GM12891 (cell line): ENCODE data around the gene AXIN1.

Source experiments
- DNase-seq: peaks from one replicate; pipeline ENCODE4 v3.0.0; 2011; ENCODE audit warnings: low spot score; ENCODE audit not compliant: insufficient read length
- FAIRE-seq: peaks from 2 replicates; lab custom pipeline; 2011; peaks lifted over from hg19 to GRCh38; lab: Jason Lieb, UNC
- PAX5 ChIP-seq: IDR thresholded peaks from 2 replicates; pipeline ENCODE4 v1.6.1; 2011; ENCODE audit warnings: low read length, moderate library complexity, mild to moderate bottlenecking; ENCODE audit not compliant: insufficient read depth, severe bottlenecking
- POLR2A ChIP-seq: IDR thresholded peaks from 2 replicates; pipeline ENCODE4 v1.6.1; 2011; ENCODE audit warnings: low read depth, low read length, control low read depth
- POLR2AphosphoS5 ChIP-seq: IDR thresholded peaks from 2 replicates; pipeline ENCODE4 v1.6.1; 2011; ENCODE audit warnings: low read depth, low read length, control low read depth
- POU2F2 ChIP-seq: IDR thresholded peaks from 2 replicates; pipeline ENCODE4 v1.6.1; 2011; ENCODE audit warnings: low read depth, mild to moderate bottlenecking, control low read depth, low read length, moderate library complexity
- SPI1 ChIP-seq: IDR thresholded peaks from 2 replicates; pipeline ENCODE4 v1.6.1; 2011; ENCODE audit warnings: low read depth, low read length, control low read depth
- TAF1 ChIP-seq: IDR thresholded peaks from 2 replicates; pipeline ENCODE4 v1.6.1; 2011; ENCODE audit warnings: low read depth, low read length, control low read depth

Gene AXIN1

DNA sequence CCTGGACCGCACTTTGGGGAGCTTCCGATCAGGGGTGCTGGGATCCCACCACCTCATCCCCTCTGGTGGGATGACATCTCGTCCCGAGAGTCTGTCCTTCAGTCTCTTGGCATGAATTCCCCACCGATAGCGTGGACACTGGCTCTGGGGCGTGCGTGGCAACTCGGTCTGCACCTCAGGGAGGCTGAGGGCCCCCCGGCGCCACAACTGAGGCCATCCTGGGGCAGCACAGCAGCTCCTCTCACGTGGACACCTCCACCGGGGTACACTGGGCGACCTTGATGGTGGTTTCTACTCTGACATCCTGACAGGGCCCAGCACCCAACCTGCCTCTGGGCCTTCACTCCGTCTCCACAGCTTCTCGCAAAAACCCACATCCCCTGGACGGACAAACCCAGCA is 61.0 kb downstream of the AXIN1 start:
- FAIRE-seq (no peak), DNase-seq (no peak)
- TF ChIP-seq POLR2A, result no peak
- TF ChIP-seq POLR2AphosphoS5, result no peak
- TF ChIP-seq PAX5, result no peak
- no peak for TF ChIP-seq POU2F2
- TF ChIP-seq SPI1, result no peak
- TF ChIP-seq TAF1, result no peak

DNA sequence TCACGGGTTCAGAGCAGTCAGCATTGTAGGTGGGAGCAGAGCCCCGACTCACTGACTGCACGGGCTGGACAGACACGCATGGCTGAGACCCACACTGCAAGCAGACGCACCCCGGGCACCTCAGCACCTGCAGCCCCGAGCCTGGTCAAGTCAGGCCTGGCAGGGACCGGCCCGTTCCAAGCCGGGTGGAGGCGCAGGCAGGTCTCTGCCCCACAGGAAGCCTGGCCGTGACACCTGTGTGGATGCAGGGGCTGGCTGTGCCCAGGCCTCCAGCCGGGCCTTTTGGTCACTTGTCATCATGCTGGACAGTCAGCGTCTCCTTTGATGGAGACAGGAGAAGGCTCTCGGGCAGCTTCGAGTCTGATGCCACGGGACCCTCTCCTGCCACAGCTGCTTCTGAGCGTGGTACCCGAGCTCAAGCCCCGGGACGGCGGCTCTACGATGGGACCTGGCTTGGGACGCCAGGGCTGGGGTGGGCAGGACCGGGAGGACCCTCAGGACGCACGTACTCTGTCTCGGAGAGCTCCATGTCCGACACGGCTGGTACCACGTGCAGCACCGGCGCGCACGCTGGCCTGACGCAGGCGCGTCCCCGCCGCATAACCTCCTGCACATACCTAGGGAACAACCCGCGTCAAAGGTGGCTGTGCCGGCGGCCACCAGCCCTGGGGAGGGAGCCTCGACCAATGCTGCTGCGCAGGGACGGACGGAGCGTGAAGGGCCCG is 61.7 kb downstream of the AXIN1 start:
- DNase-seq, result no peak
- no peak for FAIRE-seq
- TF ChIP-seq SPI1 (no peak), POLR2A (no peak), TAF1 (no peak)

DNA sequence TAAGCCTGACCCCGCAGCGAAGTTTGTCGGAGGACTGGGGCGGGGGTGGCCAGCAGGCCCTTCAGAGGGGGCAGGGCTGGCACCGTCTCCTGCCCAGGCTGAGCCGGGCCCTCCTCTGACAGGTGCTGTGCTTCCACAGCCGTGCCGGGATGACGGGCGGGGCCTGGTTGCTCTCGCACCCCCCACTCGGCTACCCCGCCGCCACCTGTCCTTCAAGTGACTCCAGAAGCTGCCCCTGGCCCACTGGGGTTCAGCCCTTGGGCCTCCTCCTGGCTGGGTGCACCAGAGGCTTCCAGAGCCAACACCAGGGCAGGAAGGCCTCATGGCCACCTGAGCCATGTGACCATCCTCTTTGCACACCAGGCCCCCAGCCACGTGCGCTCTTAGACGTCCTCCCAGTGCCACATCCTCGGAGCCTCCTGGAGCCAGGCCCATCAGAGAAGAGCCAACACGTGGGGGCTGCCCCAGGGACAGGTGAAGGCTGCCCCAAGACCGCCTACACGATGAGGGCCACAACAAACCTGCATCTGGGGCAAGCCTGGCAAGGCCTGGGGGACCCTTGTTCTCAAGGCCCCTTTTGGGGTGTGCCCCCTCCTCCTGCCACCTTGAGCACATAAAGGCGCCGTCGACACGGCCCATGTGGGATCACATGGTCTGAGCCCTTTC is 62.4 kb downstream of the AXIN1 start:
- TF ChIP-seq SPI1, result no peak
- TF ChIP-seq POU2F2, result no peak
- TF ChIP-seq POLR2AphosphoS5, result no peak
- no peak for TF ChIP-seq PAX5
- no peak for TF ChIP-seq TAF1
- TF ChIP-seq POLR2A, result no peak
- DNase-seq (no peak), FAIRE-seq (no peak)

DNA sequence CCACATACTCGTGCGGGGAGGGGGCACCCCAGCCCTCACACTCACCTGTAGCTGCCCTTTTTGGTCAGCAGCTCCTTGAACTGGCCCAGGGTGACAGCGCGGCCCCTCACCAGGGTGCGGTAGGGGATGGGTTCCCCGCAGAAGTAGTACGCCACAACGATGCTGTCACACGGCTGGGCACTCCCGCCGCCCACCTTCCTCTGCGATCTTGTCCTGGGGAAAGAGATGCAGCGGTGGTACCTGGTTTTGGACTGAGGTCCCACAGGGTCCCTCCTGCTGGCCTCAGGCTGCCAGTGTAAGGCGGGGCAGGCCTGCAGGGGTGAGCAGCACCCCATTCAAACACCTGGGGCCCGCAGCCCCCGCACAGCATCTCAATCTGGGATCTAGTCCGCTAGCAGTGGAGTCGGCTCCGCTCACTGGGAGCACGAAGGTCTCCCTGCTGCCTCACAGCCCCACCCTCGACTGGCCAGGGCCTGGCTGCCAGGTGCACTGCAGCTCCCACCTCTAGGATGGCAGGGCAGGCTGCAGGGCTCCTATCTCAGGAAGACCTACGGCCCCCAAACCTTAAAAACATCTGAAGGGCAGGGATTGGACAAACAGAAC is 63.0 kb downstream of the AXIN1 start:
- DNase-seq (no peak), FAIRE-seq (no peak)
- TF ChIP-seq SPI1 (no peak), PAX5 (no peak), POLR2A (no peak), POU2F2 (no peak), TAF1 (no peak), POLR2AphosphoS5 (no peak)

GRCh38 chr16:287981-288920 is 64.3 kb downstream of the AXIN1 start:
- FAIRE-seq (no peak), DNase-seq (no peak)
- no peak for TF ChIP-seq SPI1

- FAIRE-seq, result no peak
- TF ChIP-seq POLR2A (no peak), POU2F2 (no peak), SPI1 (no peak), POLR2AphosphoS5 (no peak), TAF1 (no peak), PAX5 (no peak)
- DNase-seq, result no peak
These were observed 65.2 kb downstream of the AXIN1 start for GRCh38 chr16:287298-287811.

DNA sequence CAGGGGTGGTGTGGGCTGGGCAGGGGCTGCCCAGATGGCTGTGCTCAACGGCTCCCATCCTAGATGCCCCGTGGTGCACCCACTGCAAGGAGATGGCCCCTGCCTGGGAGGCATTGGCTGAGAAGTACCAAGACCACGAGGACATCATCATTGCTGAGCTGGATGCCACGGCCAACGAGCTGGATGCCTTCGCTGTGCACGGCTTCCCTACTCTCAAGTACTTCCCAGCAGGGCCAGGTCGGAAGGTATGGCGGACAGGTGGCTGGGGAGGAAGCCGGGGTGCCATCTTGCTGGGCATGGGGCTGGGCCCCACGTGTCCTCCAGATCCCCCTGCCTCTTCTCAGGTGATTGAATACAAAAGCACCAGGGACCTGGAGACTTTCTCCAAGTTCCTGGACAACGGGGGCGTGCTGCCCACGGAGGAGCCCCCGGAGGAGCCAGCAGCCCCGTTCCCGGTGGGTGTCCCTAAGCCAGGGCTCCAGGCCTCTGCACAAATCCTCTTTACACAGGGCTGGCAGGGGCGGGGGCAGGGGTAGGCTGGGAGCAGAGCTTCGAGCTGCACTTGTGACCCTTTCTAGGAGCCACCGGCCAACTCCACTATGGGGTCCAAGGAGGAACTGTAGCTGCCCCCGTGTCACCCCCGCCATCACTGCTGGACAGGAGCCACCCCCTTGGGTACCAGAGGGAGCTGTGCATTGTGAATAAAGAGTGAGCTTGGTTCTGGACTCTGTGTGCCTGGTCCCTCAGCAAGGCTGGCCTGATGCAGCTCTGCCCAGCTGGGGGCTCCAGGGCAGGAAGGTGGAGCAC is 65.8 kb downstream of the AXIN1 start:
- TF ChIP-seq POLR2A, result no peak
- no peak for TF ChIP-seq TAF1
- no peak for TF ChIP-seq POLR2AphosphoS5
- no peak for TF ChIP-seq PAX5
- TF ChIP-seq POU2F2, result no peak
- no peak for TF ChIP-seq SPI1
- FAIRE-seq (no peak), DNase-seq (no peak)

GRCh38 chr16:285146-286055 is 67.1 kb downstream of the AXIN1 start:
- DNase-seq, result peak; percentile 60
- no peak for TF ChIP-seq SPI1
- no peak for FAIRE-seq
